BJ (cell line): ENCODE data around the gene RXRB. TPM values are rescaled to one million over a fixed set of nuclear protein-coding genes. Genes with fewer than 3 reads are reported as not detected.

Experiments used
- CTCF ChIA-PET: fragments of 350-600 bp; formaldehyde crosslinking; extraction: SDS; loops from one replicate; lab custom pipeline; 2021; ENCODE audit warnings: antibody characterized with exemption, inconsistent platforms; lab: Yijun Ruan, JAX
- POLR2A ChIA-PET: fragments of 300-600 bp; sonication (Branson Sonifier 250); formaldehyde crosslinking; extraction: SDS; loops from one replicate; lab custom pipeline; 2021; ENCODE audit warnings: antibody characterized with exemption; lab: Charles Lee
- DNase-seq: peaks from one replicate; pipeline ENCODE4 v3.0.0-alpha.2; 2011; ENCODE audit warnings: low read depth
- H3K27me3 ChIP-seq: 2 replicates; pipeline ENCODE4 v1.6.0; 2011; ENCODE audit warnings: low read length; ENCODE audit not compliant: control insufficient read depth, insufficient read depth
- H3K36me3 ChIP-seq: 2 replicates; pipeline ENCODE4 v1.5.1; 2011; ENCODE audit warnings: low read length; ENCODE audit not compliant: control insufficient read depth, insufficient read depth
- H3K4me3 ChIP-seq: 2 replicates; pipeline ENCODE4 v1.5.1; 2011; ENCODE audit warnings: low read depth, mild to moderate bottlenecking, control low read depth, low read length
- CTCF ChIP-seq: IDR thresholded peaks from 2 replicates; pipeline ENCODE4 v1.5.1; 2011; ENCODE audit warnings: low read depth, mild to moderate bottlenecking, control low read depth, inconsistent platforms, low read length, moderate library complexity; ENCODE audit not compliant: insufficient read depth
- polyA plus RNA-seq: library from polyadenylated mRNA; depleted of rRNA; stranded (reverse); fragments of >200 nt; gene quantifications from 2 replicates; pipeline ENCODE4 v1.2.3, GENCODE V29; 2011

The RXRB gene
- polyA plus RNA-seq, 1 experiment, result 67.9 TPM

- no peak for DNase-seq
- Histone ChIP-seq H3K4me3 (no peak overlapping the region), H3K27me3 (peaks cover 20% of the 10 kb centered on the region), H3K36me3 (peaks cover 2% of the 10 kb centered on the region)
- POLR2A ChIA-PET, result no interaction called here
- TF ChIP-seq CTCF, result no peak
- CTCF ChIA-PET, result interaction anchor here (1.2 kb wide), 1 partner anchor 9 kb away, joined by 6 read pairs; no protein-coding TSS in a partner anchor
These were observed 11.3 kb downstream of the RXRB start for GRCh38 chr6:33189164-33189563.

GRCh38 chr6:33187809-33188208 lies 12.7 kb downstream of the RXRB start:
- Histone ChIP-seq H3K4me3 (no peak overlapping the region), H3K36me3 (no peaks in the 10 kb centered on the region), H3K27me3 (peaks cover 18% of the 10 kb centered on the region)
- ChIA-PET CTCF (no interaction called here), POLR2A (no interaction called here)
- no peak for DNase-seq
- TF ChIP-seq CTCF, result no peak

- no peak overlapping the region for H3K4me3 ChIP-seq
- no peak for DNase-seq
- ChIA-PET CTCF (no interaction called here), POLR2A (no interaction called here)
- no peak for TF ChIP-seq CTCF
- no peaks in the 10 kb centered on the region for H3K36me3 ChIP-seq
- H3K27me3 ChIP-seq, result peaks cover 7% of the 10 kb centered on the region
These were observed 14.7 kb downstream of the RXRB start for GRCh38 chr6:33185654-33186187.

GRCh38 chr6:33185190-33185589 lies 15.3 kb downstream of the RXRB start:
- ChIA-PET POLR2A (no interaction called here), CTCF (interaction anchor here (0.6 kb wide), 1 partner anchor 220 kb away, joined by 3 read pairs; no protein-coding TSS in a partner anchor)
- DNase-seq, result no peak
- H3K27me3 ChIP-seq, result peaks cover 7% of the 10 kb centered on the region
- H3K36me3 ChIP-seq, result no peaks in the 10 kb centered on the region
- no peak for TF ChIP-seq CTCF
- H3K4me3 ChIP-seq, result no peak overlapping the region

GRCh38 chr6:33183071-33183683 lies 17.3 kb downstream of the RXRB start:
- Histone ChIP-seq H3K36me3 (no peaks in the 10 kb centered on the region), H3K4me3 (no peak overlapping the region), H3K27me3 (peaks cover 3% of the 10 kb centered on the region)
- CTCF ChIA-PET, result interaction anchor here (0.6 to 1.4 kb wide), 5 partner anchors 10 to 251 kb away, joined by 3 to 5 read pairs (median 3); no protein-coding TSS in a partner anchor
- no peak for DNase-seq
- POLR2A ChIA-PET, result interaction anchor here (0.6 kb wide), 1 partner anchor 138 kb away, joined by 5 read pairs; no protein-coding TSS in a partner anchor
- no peak for TF ChIP-seq CTCF
